Adrenal gland (tissue), 12 donors: Measurements from ENCODE around the gene UVRAG. TPM values are rescaled to one million over a fixed set of nuclear protein-coding genes. Genes with fewer than 3 reads are reported as not detected.

Source experiments
- DNase-seq, 7 donors: peaks; one replicate each; pipeline ENCODE4 v3.0.0-alpha.2; 2019 to 2020
- H3K27ac ChIP-seq, 5 donors: fragments of 200-600 bp; sonication (generic) in 4 of 5; 1 replicate in 3 of 5; 2 replicates in 2 of 5; pipeline versions ENCODE4 v1.5.1 to v1.8.0; 2016 to 2020; ENCODE audit warnings: mild to moderate bottlenecking in 1 of 5
- H3K27me3 ChIP-seq: fragments of 200-600 bp; 2 replicates; pipeline ENCODE4 v1.8.0; 2021
- H3K36me3 ChIP-seq, 2 donors: fragments of 200-600 bp; replicated peaks in 1 of 2; 1 replicate in 1 of 2; 2 replicates in 1 of 2; pipeline versions ENCODE4 v1.5.1 to v1.8.0; 2018 to 2022
- H3K4me1 ChIP-seq, 2 donors: fragments of 200-600 bp; replicated peaks in 1 of 2; 1 replicate in 1 of 2; 2 replicates in 1 of 2; pipeline versions ENCODE4 v1.5.1 to v1.8.0; 2018 to 2021
- H3K4me3 ChIP-seq, 4 donors: fragments of 200-600 bp; sonication (generic) in 3 of 4; one replicate each; pipeline ENCODE4 v1.5.1; 2016 to 2018
- H3K9me3 ChIP-seq, 3 donors: fragments of 200-600 bp; sonication (generic) in 1 of 3; replicated peaks in 1 of 3; 1 replicate in 2 of 3; 2 replicates in 1 of 3; pipeline versions ENCODE4 v1.5.1 to v1.8.0; 2016 to 2021
- POLR2A ChIP-seq, 2 donors: fragments of 450-650 bp; IDR thresholded peaks; one replicate each; pipeline ENCODE4 v1.6.1; 2017; ENCODE audit warnings: antibody characterized with exemption in 2 of 2, mild to moderate bottlenecking in 2 of 2, moderate library complexity in 1 of 2
- whole genome bisulfite sequencing, 4 donors: extraction: QIAGEN DNeasy Blood & Tissue Kit in 2 of 4; methylation state at CpG; one replicate each; pipeline versions ENCODE4 v1.1.5 to v1.1.7; 2013 to 2017; 5-methylcytosine and 5-hydroxymethylcytosine counted together
- intact Hi-C, 2 donors: fragments of 100-400 bp; cut with DNase I; formaldehyde crosslinking; loops; one replicate each; pipeline versions ENCODE4 v1.14.1 to v1.15.0; 2022 to 2023
- polyA plus RNA-seq, 3 donors: library from polyadenylated mRNA; stranded (reverse); fragments of 200-250 nt in 2 of 3; fragments of 350-450 nt in 1 of 3; fragmentation: Illumina TruSeq in 1 of 3; extraction: RNeasy Lipid Tissue Mini Kit (QIAGEN cat#74804) in 1 of 3; gene quantifications; one replicate each; pipeline ENCODE4 v1.2.3, GENCODE V29; 2013 to 2014
- total RNA-seq, 9 donors: library from RNA; depleted of rRNA in 4 of 9; stranded (reverse); fragments of >200 nt in 4 of 9; fragments of 120-200 nt in 1 of 9; fragmentation: NEBNext Ultra II Directional in 1 of 9; extraction: Animal tissue kit (Norgen Biotek cat#: 25700) in 1 of 9; gene quantifications; one replicate each; pipeline versions ENCODE4 v1.1.0 to v1.2.4, GENCODE V29; 2013 to 2023
- TF ChIP-seq, protein P1 (sequence below), 6 experiments: fragments of 450-650 bp in 4 of 6; fragments of 200-600 bp in 2 of 6; sonication (generic) in 1 of 6; IDR thresholded peaks; 1 replicate in 5 of 6; 2 replicates in 1 of 6; pipeline versions ENCODE4 v1.5.1 to v1.8.0; 2016 to 2021; ENCODE audit warnings: antibody characterized with exemption in 6 of 6, mild to moderate bottlenecking in 2 of 6, moderate library complexity in 1 of 6
- donor health status: healthy with polysubstance abuse.
- donor health status: Bipolar disorder and iron deficiency.
- donor health status: DM: yes; HTN: yes; CAD: no.
- donor health status: DM: no; HTN: no; CAD: no.
- donor health status: DM: no; HTN: no; CAD: no.
- donor health status: DM: yes; HTN: yes; CAD: no.

Gene UVRAG
- total and polyA plus RNA-seq, 12 donors: 10.9 to 61.4 (median 28.5) TPM

DNA sequence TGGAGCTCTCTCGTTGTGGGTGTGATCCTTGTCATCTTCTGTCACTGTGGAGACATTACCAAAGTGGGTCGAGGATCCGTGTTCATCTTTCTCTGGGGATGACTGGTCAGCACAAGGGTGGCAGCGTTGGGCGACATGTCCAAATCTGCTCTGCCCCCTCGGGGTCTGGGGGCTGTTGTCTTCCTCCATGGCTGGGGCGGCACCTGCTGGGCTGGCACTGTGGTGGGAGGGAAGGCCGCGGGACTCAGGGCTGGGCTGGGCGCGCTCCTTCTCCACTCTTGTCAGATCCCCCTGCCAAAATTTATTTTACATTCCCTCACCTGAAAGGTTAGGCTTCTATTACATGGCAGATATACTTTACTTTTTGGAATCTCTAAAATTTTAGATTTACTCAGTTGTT lies 96.4 kb downstream of the UVRAG start:
- Histone ChIP-seq H3K27ac (no peak overlapping the region), H3K36me3 (no peaks in the 10 kb centered on the region), H3K27me3 (no peaks in the 10 kb centered on the region), H3K9me3 (no peaks in the 10 kb centered on the region), H3K4me1 (peaks cover 5 to 8% of the 10 kb centered on the region in 2 donors), H3K4me3 (no peak overlapping the region)
- no peak for DNase-seq
- WGBS, 4 donors: 90 to 97% (median 94%) methylated on average over 4 to 11 of the region's 11 CpGs
- intact Hi-C loops: no loop called here
- TF ChIP-seq, protein P1, sequence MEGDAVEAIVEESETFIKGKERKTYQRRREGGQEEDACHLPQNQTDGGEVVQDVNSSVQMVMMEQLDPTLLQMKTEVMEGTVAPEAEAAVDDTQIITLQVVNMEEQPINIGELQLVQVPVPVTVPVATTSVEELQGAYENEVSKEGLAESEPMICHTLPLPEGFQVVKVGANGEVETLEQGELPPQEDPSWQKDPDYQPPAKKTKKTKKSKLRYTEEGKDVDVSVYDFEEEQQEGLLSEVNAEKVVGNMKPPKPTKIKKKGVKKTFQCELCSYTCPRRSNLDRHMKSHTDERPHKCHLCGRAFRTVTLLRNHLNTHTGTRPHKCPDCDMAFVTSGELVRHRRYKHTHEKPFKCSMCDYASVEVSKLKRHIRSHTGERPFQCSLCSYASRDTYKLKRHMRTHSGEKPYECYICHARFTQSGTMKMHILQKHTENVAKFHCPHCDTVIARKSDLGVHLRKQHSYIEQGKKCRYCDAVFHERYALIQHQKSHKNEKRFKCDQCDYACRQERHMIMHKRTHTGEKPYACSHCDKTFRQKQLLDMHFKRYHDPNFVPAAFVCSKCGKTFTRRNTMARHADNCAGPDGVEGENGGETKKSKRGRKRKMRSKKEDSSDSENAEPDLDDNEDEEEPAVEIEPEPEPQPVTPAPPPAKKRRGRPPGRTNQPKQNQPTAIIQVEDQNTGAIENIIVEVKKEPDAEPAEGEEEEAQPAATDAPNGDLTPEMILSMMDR (IDR thresholded peaks at IDR 0.05): no peak
- TF ChIP-seq POLR2A (IDR thresholded peaks at IDR 0.05): no peak

DNA sequence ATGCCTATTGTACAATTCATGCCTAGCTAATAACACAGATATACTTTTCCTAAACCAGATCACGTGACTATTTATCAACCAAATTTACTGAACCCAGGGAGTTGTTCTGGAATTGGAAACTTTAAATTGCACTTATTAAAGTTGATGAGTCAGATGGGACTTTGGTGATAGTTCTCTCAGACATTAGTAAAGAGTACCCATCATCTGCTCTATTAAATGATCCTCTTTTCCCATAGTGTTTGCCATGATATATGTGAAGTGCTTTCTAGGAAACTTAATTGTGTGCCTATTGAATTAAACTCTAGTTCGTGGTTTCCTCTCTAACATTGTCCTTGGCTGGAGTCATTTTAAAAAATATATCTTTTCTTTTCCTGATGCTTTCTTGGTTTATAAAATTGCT lies 99.0 kb downstream of the UVRAG start:
- H3K4me3 ChIP-seq: no peak overlapping the region
- peaks cover 5 to 9% of the 10 kb centered on the region in 2 donors for H3K4me1 ChIP-seq
- H3K27me3 ChIP-seq: no peaks in the 10 kb centered on the region
- TF ChIP-seq, protein P1 (IDR thresholded peaks at IDR 0.05): no peak
- no peak for TF ChIP-seq POLR2A (IDR thresholded peaks at IDR 0.05)
- intact Hi-C loops: no loop called here
- no peaks in the 10 kb centered on the region for H3K36me3 ChIP-seq
- no peak for DNase-seq
- H3K9me3 ChIP-seq: no peaks in the 10 kb centered on the region
- 79 to 85% (median 82%) methylated on average over 2 of the region's 2 CpGs for WGBS, 4 donors
- no peak overlapping the region for H3K27ac ChIP-seq

DNA sequence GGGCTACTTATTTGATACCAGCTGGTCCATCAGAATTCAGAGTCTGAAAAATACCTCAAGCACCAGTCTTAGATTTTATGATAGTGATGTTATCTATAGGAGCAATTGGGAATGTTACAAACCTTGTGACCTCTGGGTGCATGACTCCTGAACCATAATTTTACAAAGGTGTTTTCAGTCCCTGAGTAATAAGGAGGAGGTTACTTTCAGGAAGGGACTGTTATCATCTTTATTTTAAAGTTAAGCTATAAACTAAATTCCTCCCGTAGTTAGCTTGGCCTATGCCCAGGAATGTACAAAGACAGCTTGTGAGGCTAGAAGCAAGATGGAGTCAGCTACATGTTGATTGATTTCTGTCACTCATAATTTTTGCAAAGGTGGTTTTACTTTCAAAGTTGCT lies 101.9 kb downstream of the UVRAG start:
- H3K4me1 ChIP-seq: peaks cover 0 to 13% of the 10 kb centered on the region in 2 donors
- no peaks in the 10 kb centered on the region for H3K36me3 ChIP-seq
- H3K9me3 ChIP-seq: no peaks in the 10 kb centered on the region
- H3K4me3 ChIP-seq: no peak overlapping the region
- DNase-seq: no peak
- TF ChIP-seq, protein P1 (IDR thresholded peaks at IDR 0.05): no peak
- no peak for TF ChIP-seq POLR2A (IDR thresholded peaks at IDR 0.05)
- 95 to 100% (median 100%) methylated on average over 1 of the region's 1 CpG for WGBS, 4 donors
- no peak overlapping the region for H3K27ac ChIP-seq
- H3K27me3 ChIP-seq: no peaks in the 10 kb centered on the region
- intact Hi-C loops: no loop called here

DNA sequence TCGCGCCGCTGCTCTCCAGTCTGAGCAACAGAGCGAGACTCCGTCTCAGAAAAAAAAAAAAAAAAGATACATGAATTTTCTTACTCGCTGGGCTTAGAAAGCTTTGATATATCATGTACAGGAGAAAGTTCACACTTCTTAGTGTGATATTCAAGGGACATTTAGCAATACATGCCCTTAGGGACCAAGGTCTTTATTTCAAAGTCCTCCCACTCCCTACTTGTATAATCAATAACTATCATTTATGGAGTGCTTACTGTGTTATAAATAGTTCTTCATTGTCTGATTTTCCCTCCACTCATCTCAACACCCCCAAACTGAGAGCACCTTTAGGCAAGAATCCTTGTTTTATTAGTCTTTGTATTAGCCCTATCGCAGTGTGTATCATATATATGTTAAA lies 103.3 kb downstream of the UVRAG start:
- intact Hi-C loops: no loop called here
- H3K36me3 ChIP-seq: no peaks in the 10 kb centered on the region
- no peak overlapping the region for H3K27ac ChIP-seq
- peaks cover 0 to 13% of the 10 kb centered on the region in 2 donors for H3K4me1 ChIP-seq
- no peaks in the 10 kb centered on the region for H3K9me3 ChIP-seq
- TF ChIP-seq, protein P1 (IDR thresholded peaks at IDR 0.05): no peak
- no peak for TF ChIP-seq POLR2A (IDR thresholded peaks at IDR 0.05)
- H3K27me3 ChIP-seq: no peaks in the 10 kb centered on the region
- H3K4me3 ChIP-seq: no peak overlapping the region
- 95 to 98% (median 96%) methylated on average over 7 of the region's 7 CpGs for WGBS, 4 donors
- DNase-seq: no peak
